Gastroesophageal sphincter (tissue), 3 donors: ENCODE data around the gene BRMS1.
"Not testable (repeated sequence)": the region's sequence is repeated elsewhere in the genome, so short reads cannot be mapped to it uniquely, and the experiment has no call there.

Experiments used
- CTCF ChIP-seq, 4 experiments: fragments of 200-600 bp in 2 of 4; fragments of 450-650 bp in 2 of 4; sonication (generic) in 1 of 4; IDR thresholded peaks; one replicate each; pipeline ENCODE4 v1.5.1; 2017 to 2019; ENCODE audit warnings: antibody characterized with exemption in 4 of 4, mild to moderate bottlenecking in 2 of 4, moderate library complexity in 2 of 4
- EP300 ChIP-seq: sonication (generic); formaldehyde crosslinking; IDR thresholded peaks from one replicate; pipeline ENCODE4 v1.6.1; 2017; ENCODE audit warnings: antibody characterized with exemption, mild to moderate bottlenecking
- POLR2A ChIP-seq, 2 donors: fragments of 450-650 bp; IDR thresholded peaks; one replicate each; pipeline ENCODE4 v1.6.1; 2017; ENCODE audit warnings: antibody characterized with exemption in 2 of 2, mild to moderate bottlenecking in 2 of 2, moderate library complexity in 1 of 2

GRCh38 chr11:66310803-66311440 lies 34.0 kb downstream of the BRMS1 start:
- not testable (repeated sequence) for TF ChIP-seq POLR2A (IDR thresholded peaks at IDR 0.05); CTCF (IDR thresholded peaks at IDR 0.05); EP300
